Uterus (tissue), 4 donors: ENCODE measurements around the gene AKNA. TPM values are rescaled to one million over a fixed set of nuclear protein-coding genes. Genes with fewer than 3 reads are reported as not detected.

Experiments used
- DNase-seq, 2 donors: peaks; one replicate each; pipeline ENCODE4 v3.0.0-alpha.2; 2019 to 2020
- H3K27ac ChIP-seq, 2 donors: fragments of 200-600 bp; sonication (generic); 1 replicate in 1 of 2; 2 replicates in 1 of 2; pipeline ENCODE4 v1.5.1; 2016 to 2018
- H3K27me3 ChIP-seq, 2 donors: fragments of 200-600 bp; sonication (generic); one replicate each; pipeline ENCODE4 v1.5.1; 2018 to 2019; ENCODE audit warnings: control low read depth in 1 of 2
- H3K36me3 ChIP-seq, 2 donors: fragments of 200-600 bp; sonication (generic); one replicate each; pipeline ENCODE4 v1.5.1; 2019; ENCODE audit warnings: control low read depth in 1 of 2
- H3K4me1 ChIP-seq, 2 donors: fragments of 200-600 bp; sonication (generic); one replicate each; pipeline ENCODE4 v1.5.1; 2018 to 2019; ENCODE audit warnings: control low read depth in 1 of 2
- H3K4me3 ChIP-seq, 2 donors: fragments of 200-600 bp; sonication (generic); 1 replicate in 1 of 2; 2 replicates in 1 of 2; pipeline ENCODE4 v1.5.1; 2018 to 2019; ENCODE audit warnings: mild to moderate bottlenecking in 1 of 2
- H3K9me3 ChIP-seq, 2 donors: fragments of 200-600 bp; sonication (generic); one replicate each; pipeline ENCODE4 v1.5.1; 2019; ENCODE audit warnings: control low read depth in 1 of 2
- POLR2A ChIP-seq, 2 donors: fragments of 450-650 bp; IDR thresholded peaks; one replicate each; pipeline ENCODE4 v1.6.1; 2016; ENCODE audit warnings: antibody characterized with exemption in 2 of 2, mild to moderate bottlenecking in 1 of 2, moderate library complexity in 1 of 2
- intact Hi-C: fragments of 100-400 bp; cut with DNase I; formaldehyde crosslinking; loops from one replicate; pipeline ENCODE4 v1.15.1; 2023; ENCODE audit warnings: low total_unique reads
- total RNA-seq, 4 donors: library from RNA; depleted of rRNA in 3 of 4; stranded (reverse); fragments of >200 nt in 3 of 4; gene quantifications; one replicate each; pipeline versions ENCODE4 v1.1.0 to v1.2.4, GENCODE V29; 2014 to 2023
- TF ChIP-seq, protein P1 (sequence below), 4 experiments: fragments of 200-600 bp in 2 of 4; fragments of 450-650 bp in 2 of 4; sonication (generic) in 2 of 4; IDR thresholded peaks; one replicate each; pipeline ENCODE4 v1.5.1; 2016 to 2019; ENCODE audit warnings: antibody characterized with exemption in 4 of 4, mild to moderate bottlenecking in 2 of 4, moderate library complexity in 1 of 4
- donor health status: DM: yes; HTN: yes; CAD: no.

Gene AKNA
- total RNA-seq, 4 donors from 2014 or later, result 24.1 to 123 (median 34.3) TPM

DNA sequence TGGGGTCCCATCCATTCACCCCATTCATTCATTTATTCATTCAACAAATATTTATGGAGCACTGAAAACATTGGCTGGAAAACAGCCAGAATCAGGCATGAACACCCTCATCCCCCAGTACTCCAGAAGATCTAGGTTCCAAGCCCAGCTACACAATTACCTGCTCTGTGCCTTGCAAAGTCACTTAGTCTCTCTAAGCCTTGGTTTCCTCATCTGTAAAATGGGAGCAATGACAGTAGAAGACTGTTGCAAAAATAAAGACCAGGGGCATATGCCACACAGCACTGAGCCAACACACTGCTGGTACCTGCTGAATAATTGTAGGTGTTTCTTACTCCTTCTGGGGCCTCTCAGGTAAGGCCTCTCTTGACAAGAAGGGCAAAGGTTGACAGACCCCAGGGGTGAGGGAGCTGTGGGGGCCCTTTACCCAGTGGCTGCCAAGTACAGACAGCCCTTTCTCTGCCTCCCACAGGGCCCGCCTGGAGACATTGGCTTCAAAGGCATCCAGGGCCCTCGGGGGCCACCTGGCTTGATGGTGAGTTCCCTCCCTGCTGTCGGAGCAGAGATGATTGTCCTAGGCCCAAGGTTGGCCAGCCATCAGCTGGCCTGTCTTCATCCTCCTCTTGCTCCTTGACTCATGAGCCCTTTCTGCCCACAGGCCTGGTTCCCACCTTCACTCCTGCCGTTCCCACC, 87.5 kb downstream of the AKNA start:
- Histone ChIP-seq H3K27ac (no peak overlapping the region), H3K4me3 (no peak overlapping the region), H3K4me1 (no peaks in the 10 kb centered on the region), H3K9me3 (no peaks in the 10 kb centered on the region), H3K27me3 (no peaks in the 10 kb centered on the region), H3K36me3 (no peaks in the 10 kb centered on the region)
- intact Hi-C loops, result no loop called here
- no peak for TF ChIP-seq POLR2A (IDR thresholded peaks at IDR 0.05)
- TF ChIP-seq, protein P1, sequence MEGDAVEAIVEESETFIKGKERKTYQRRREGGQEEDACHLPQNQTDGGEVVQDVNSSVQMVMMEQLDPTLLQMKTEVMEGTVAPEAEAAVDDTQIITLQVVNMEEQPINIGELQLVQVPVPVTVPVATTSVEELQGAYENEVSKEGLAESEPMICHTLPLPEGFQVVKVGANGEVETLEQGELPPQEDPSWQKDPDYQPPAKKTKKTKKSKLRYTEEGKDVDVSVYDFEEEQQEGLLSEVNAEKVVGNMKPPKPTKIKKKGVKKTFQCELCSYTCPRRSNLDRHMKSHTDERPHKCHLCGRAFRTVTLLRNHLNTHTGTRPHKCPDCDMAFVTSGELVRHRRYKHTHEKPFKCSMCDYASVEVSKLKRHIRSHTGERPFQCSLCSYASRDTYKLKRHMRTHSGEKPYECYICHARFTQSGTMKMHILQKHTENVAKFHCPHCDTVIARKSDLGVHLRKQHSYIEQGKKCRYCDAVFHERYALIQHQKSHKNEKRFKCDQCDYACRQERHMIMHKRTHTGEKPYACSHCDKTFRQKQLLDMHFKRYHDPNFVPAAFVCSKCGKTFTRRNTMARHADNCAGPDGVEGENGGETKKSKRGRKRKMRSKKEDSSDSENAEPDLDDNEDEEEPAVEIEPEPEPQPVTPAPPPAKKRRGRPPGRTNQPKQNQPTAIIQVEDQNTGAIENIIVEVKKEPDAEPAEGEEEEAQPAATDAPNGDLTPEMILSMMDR (IDR thresholded peaks at IDR 0.05), result no peak
- peak; percentile 7 to 8 for DNase-seq

GRCh38 chr9:114299286-114300152, 88.3 kb downstream of the AKNA start:
- Histone ChIP-seq H3K27me3 (no peaks in the 10 kb centered on the region), H3K36me3 (no peaks in the 10 kb centered on the region), H3K9me3 (no peaks in the 10 kb centered on the region), H3K4me3 (no peak overlapping the region), H3K4me1 (no peaks in the 10 kb centered on the region), H3K27ac (no peak overlapping the region)
- intact Hi-C loops, result no loop called here
- DNase-seq, result peak; percentile 5 to 10
- TF ChIP-seq, protein P1 (IDR thresholded peaks at IDR 0.05), result no peak
- no peak for TF ChIP-seq POLR2A (IDR thresholded peaks at IDR 0.05)

DNA sequence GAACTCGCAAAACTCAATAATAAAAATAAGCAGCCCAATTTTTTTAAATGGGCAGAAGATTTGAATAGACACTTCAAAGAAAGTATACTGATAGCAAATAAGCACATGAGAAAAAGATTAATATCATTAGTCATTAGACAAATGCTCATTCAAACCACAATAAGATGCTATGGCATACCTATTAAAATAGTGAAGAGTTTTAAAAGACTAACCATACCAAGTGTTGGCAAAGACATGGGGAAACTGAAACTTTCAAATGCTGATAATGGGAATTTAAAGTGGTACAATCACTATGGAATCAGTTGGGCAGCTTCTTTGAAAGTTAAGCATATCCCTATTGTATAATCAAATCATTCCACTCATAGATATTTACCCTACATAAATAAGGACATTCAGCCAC, 91.4 kb downstream of the AKNA start:
- TF ChIP-seq POLR2A (IDR thresholded peaks at IDR 0.05), result no peak
- TF ChIP-seq, protein P1 (IDR thresholded peaks at IDR 0.05), result no peak
- DNase-seq, result no peak
- Histone ChIP-seq H3K4me3 (no peak overlapping the region), H3K4me1 (no peaks in the 10 kb centered on the region), H3K27ac (no peak overlapping the region), H3K9me3 (no peaks in the 10 kb centered on the region), H3K27me3 (no peaks in the 10 kb centered on the region), H3K36me3 (no peaks in the 10 kb centered on the region)
- intact Hi-C loops, result no loop called here

GRCh38 chr9:114294664-114295063, 93.1 kb downstream of the AKNA start:
- Histone ChIP-seq H3K4me3 (no peak overlapping the region), H3K36me3 (no peaks in the 10 kb centered on the region), H3K27me3 (no peaks in the 10 kb centered on the region), H3K27ac (no peak overlapping the region), H3K4me1 (no peaks in the 10 kb centered on the region), H3K9me3 (no peaks in the 10 kb centered on the region)
- TF ChIP-seq, protein P1 (IDR thresholded peaks at IDR 0.05), result no peak
- TF ChIP-seq POLR2A (IDR thresholded peaks at IDR 0.05), result no peak
- intact Hi-C loops, result no loop called here
- DNase-seq, result no peak
